Hematopoietic multipotent progenitor cell treated with erythropoietin and hydrocortisone succinate and interleukin-3 and kit ligand, for 17 days (in vitro differentiated cells): ENCODE results near the gene ETV3.
A peak's percentile ranks its signal among the peaks of the same experiment; 100 is the strongest.

Experiments used
- DNase-seq: peaks from one replicate; pipeline ENCODE4 v3.0.0-alpha.2; 2015; ENCODE audit warnings: low spot score

Gene ETV3

DNA sequence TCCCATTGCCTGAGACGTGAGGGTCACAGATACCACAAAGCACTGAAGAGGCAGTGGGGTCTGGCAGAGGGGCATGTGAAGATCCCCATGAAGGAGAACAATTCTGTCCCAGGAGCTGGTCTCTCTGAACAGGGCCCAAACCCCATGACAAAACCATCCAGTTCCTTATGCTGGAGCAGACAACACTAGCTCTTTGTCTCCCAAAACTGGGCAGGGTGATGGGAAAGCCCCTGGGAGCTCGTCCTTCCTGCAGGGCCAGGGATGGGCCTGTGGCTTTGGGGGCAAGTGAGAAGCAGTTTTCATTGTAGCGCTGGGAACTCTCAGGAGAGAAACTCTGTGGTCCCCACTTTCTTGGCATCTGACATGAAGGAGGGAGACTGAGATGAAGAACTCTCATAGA is 47.4 kb downstream of the ETV3 start:
- DNase-seq = no peak

DNA sequence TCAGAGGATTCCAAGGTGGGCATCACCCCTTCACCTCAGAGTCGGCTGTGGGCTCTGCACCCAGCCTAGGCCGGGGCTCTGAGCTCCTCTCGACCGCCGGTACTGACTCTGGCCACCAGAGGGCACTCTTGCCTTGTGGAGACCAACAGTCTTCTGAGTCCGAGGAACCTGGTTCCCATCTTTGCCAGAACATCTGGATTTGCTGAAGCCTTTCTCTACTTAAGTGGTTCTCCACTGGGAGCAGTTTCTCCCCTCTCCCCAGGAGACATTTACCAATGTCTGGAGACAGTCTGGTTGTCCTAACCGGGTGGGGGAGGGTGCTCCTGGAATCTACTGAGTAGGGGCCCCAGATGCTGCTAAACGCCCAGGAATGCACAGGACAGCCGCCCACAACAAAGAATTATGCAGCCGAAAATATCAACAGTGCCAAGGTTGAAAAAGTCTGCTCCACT is 48.0 kb downstream of the ETV3 start:
- DNase-seq = peak; percentile 87

DNA sequence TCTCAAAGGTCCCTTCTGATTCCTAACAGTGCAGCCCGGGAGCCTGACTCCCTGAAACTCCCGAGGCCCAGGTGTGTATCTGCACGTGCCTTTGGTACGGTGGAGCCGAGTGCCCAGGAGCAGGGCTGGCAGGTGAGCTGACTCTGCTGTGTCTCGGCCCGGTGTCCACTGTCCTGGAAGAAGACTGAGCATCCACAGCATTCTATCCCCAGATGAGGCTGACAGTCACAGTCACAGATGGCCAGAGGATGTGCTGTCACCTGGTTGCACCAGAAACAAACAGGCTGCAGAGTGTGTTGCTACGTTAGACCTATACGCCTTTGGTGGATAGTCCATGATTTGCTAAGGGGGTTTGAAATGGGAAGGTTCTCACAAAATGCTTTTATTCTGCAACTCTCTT is 48.4 kb downstream of the ETV3 start:
- DNase-seq = no peak

DNA sequence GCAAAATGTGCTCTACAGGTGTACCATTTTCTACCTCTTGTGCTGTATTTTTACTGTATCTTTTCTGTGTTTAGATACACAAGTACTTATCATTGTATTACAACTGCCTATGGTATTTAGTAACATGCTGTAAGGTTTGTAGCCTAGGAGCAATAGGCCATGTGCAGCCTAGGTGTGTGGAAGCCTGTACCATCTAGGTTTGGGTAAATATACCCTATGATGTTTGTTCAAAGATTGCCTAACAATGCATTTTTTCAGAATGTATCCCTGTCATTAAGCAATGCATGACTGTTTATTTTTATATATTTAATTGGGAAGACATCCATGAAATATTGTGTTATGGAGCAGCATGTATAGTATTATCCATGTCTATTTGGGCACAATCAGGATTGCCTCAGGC is 49.6 kb downstream of the ETV3 start:
- no peak for DNase-seq

DNA sequence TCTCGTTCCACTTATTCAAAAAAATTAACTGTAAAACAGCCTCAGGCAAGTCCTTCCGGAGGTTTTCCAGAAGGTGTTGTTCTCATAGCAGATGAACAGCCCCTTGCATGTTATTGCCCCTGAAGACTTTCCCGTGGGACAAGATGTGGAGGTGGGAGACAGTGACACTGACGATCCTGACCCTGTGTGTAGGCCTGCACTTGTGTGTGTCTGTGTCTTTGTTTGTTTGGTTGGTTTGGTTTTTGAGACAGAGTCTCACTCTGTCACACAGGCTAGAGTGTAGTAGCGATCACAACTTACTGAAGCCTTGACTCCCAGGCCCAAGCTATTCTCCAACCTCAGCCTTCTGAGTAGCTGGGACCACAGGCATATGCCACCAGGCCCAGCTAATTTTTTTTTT is 51.2 kb downstream of the ETV3 start:
- no peak for DNase-seq

DNA sequence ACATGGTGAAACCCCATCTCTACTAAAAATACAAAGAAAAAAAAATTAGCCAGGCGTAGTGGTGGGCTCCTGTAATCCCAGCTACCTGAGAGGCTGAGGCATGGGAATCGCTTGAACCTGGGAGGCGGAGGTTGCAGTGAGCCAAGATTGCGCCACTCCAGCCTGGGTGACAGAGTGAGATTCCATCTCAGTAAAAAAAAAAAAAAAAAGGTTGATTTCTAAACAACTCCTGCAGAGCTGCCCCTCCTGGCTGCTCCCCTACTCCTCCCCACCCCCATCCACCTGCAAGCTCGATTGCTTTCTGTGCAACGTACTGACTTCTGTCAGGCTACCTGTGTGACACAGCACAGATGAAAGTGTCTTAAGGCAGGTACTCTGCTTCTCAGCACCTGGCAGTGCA is 51.9 kb downstream of the ETV3 start:
- DNase-seq = no peak

DNA sequence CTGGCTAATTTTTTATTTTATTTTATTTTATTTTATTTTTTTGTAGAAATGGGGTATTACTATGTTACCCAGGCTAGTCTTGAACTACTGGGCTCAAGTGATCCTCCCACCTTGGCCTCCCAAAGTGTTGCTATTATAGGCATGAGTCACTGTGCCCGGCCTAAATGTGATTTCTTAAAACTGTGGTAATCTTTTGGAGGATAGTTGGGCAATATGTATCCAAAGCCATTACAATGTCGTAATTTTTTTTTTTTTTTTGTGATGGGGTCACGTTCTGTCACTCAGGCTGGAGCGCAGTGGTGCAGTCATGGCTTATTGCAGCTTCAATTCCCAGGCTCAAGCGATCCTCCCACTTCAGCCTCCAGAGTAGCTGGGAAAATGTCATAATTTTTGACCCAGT is 52.8 kb downstream of the ETV3 start:
- DNase-seq = no peak

DNA sequence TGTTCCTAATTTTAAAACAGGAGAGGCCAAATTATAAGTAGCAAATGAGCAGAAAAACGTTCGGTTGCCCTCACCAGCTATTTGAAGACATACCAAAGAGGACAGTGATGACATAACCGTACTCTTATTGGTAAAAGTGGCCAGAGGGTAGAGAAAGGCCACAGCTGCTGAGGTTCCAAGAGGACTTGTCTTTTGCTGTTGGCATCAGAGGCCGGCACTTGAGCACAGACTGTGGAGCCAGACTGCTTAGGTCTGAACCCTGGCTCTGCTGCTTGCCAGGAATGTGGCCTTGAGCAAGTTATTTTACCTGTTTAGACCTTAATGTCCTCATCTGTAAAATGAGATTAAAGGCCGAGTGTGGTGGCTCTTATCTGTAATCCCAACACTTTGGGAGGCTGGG is 53.5 kb downstream of the ETV3 start:
- DNase-seq = no peak

DNA sequence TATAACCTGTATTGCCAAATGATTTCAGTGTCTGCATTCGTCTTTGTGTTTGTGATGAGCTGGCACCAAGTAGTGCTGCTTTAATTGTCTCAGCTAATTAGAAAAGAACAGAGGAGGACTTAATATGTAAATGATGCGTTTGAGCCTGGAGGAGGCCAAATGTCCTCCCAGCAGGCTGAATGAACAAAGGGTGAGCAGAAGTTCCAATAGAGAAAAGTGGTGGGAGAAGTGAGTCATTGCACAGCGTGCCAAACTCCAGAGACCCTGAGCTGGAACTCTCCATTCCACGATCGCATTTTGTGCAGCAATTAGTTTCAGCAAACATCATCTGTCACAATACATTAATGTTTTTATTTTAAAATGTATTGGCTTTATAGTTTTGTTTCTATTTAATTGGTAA is 56.5 kb downstream of the ETV3 start:
- no peak for DNase-seq

DNA sequence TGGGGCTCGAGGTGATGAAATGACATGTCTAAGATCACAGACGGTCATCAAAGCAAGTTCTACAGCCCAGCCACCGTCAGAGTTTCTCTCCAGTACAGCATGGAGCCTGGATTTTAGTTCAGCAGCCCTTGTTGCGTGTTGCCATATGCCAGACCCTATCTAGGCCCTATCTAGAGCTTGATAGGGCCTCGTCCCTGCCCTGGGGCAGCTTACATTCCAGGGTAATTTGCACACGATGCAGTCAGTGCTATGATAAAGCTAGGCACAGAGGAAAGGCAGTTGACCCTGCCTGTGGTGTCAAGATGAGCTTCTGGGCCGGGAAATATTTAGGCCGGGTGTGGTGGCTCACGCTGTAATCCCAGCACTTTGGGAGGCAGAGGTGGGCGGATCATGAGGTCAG is 57.5 kb downstream of the ETV3 start:
- DNase-seq = no peak

DNA sequence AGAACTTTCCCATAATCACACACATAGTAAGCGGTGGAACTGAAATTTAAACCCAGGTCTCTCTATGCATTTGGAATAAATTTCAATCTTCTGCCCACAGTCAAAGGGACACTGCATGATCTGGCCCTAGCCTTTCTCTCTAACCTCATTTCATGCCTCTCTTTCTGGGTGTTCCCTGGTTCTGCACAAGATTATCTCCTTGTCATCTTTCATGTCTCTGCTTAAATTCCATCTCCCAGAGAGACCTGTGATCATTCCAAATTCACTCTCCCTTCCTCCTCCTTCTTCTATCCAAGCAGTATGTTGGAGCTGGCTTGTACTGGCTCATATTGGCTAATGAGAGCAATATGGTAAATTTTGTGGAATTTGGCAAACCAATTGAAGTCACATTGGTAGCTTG is 60.8 kb downstream of the ETV3 start:
- no peak for DNase-seq

DNA sequence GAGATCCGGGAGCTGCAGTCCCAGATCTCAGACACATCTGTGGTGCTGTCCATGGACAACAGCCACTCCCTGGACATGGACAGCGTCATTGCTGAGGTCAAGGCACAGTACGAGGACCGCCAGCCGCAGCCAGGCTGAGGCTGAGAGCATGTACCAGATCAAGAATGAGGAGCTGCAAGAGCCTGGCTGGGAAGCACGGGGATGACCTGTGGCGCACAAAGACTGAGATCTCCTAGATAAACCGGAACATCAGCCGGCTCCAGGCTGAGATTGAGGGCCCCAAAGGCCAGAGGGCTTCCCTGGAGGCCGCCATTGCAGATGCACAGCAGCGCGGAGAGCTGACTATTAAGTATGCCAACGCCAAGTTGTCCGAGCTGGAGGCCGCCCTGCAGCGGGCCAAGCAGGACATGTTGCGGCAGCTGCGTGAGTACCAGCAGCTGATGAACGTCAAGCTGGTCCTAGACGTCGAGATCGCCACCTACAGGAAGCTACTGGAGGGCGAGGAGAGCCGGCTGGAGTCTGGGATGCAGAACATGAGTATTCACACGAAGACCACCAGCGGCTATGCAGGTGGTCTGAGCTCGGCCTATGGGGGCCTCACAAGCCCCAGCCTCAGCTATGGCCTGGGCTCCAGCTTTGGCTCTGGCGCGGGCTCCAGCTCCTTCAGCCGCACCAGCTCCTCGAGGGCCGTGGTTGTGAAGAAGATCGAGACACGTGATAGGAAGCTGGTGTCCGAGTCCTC is 64.1 kb downstream of the ETV3 start:
- no peak for DNase-seq
